Activated CD4-positive, alpha-beta memory T cell treated with anti-CD3 and anti-CD28 coated beads for 36 hours (primary cell): ENCODE measurements around the gene MRI1. TPM values are rescaled to one million over a fixed set of nuclear protein-coding genes. Genes with fewer than 3 reads are reported as not detected.

Experiments
- CTCF ChIA-PET: fragments of 350-600 bp; sonication (Branson Sonifier 250); formaldehyde crosslinking; loops from one replicate; lab custom pipeline; 2021; ENCODE audit warnings: antibody characterized with exemption, inconsistent platforms; lab: Charles Lee
- POLR2A ChIA-PET: fragments of 350-600 bp; sonication (Branson Sonifier 250); formaldehyde crosslinking; loops from one replicate; lab custom pipeline; 2021; ENCODE audit warnings: antibody characterized with exemption; lab: Charles Lee
- DNase-seq: peaks from one replicate; pipeline ENCODE4 v3.0.0-alpha.2; 2020
- H3K27ac Mint-ChIP-seq: one replicate; pipeline ENCODE4 v1.8.0; 2021; ENCODE audit warnings: mixed read lengths
- H3K27me3 Mint-ChIP-seq: one replicate; pipeline ENCODE4 v1.8.0; 2021; ENCODE audit warnings: mixed read lengths
- H3K36me3 Mint-ChIP-seq: one replicate; pipeline ENCODE4 v1.8.0; 2021; ENCODE audit warnings: mixed read lengths
- H3K4me1 Mint-ChIP-seq: one replicate; pipeline ENCODE4 v1.8.0; 2021; ENCODE audit warnings: low read depth, mixed read lengths
- H3K4me3 Mint-ChIP-seq: one replicate; pipeline ENCODE4 v1.8.0; 2021; ENCODE audit warnings: mild to moderate bottlenecking, mixed read lengths
- H3K9me3 Mint-ChIP-seq: one replicate; pipeline ENCODE4 v1.8.0; 2021; ENCODE audit warnings: mixed read lengths
- intact Hi-C: fragments of 100-400 bp; cut with micrococcal nuclease; formaldehyde crosslinking; loops from one replicate; pipeline ENCODE4 v1.15.1; 2023
- total RNA-seq, 2 experiments: library from RNA; stranded (reverse); gene quantifications; one replicate each; pipeline ENCODE4 v1.2.3, GENCODE V29; 2021

MRI1 gene
- total RNA-seq, 2 experiments from 2014 or later: 17.7 to 19.3 TPM

DNA sequence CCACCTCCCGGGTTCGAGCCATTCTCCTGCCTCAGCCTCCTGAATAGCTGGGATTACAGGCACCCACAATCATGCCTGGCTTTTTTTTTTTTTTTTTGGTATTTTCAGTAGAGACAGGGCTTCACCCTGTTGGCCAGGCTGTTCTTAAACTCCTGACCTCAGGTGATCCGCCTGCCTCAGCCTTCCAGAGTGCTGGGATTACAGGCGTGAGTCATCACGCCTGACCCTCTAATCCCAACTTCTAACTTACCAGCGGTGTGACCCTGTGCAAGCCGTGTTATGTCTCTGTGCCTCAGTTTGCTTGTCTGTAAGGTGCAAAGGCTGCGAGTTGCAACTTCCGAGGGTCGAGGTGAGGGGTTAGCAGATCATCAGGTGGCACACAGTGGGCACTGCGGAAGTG is 48.2 kb downstream of the MRI1 start:
- CTCF ChIA-PET: interaction anchor here (0.6 to 1.2 kb wide), 3 partner anchors 39 to 668 kb away, joined by 3 read pairs; no protein-coding TSS in a partner anchor
- H3K4me3 Mint-ChIP-seq: no peak overlapping the region
- no peaks in the 10 kb centered on the region for H3K9me3 Mint-ChIP-seq
- H3K36me3 Mint-ChIP-seq: peaks cover 11% of the 10 kb centered on the region
- no peaks in the 10 kb centered on the region for H3K4me1 Mint-ChIP-seq
- H3K27ac Mint-ChIP-seq: no peak overlapping the region
- intact Hi-C loops: no loop called here
- no peak for DNase-seq
- no peaks in the 10 kb centered on the region for H3K27me3 Mint-ChIP-seq
- POLR2A ChIA-PET: no interaction called here

GRCh38 chr19:13813147-13813546 is 48.8 kb downstream of the MRI1 start:
- H3K27me3 Mint-ChIP-seq: no peaks in the 10 kb centered on the region
- no peaks in the 10 kb centered on the region for H3K4me1 Mint-ChIP-seq
- no peaks in the 10 kb centered on the region for H3K9me3 Mint-ChIP-seq
- DNase-seq: no peak
- intact Hi-C loops: no loop called here
- H3K4me3 Mint-ChIP-seq: no peak overlapping the region
- no peak overlapping the region for H3K27ac Mint-ChIP-seq
- ChIA-PET POLR2A (no interaction called here), CTCF (interaction anchor here (1.1 kb wide), 1 partner anchor 39 kb away, joined by 3 read pairs; no protein-coding TSS in a partner anchor)
- H3K36me3 Mint-ChIP-seq: peaks cover 11% of the 10 kb centered on the region

DNA sequence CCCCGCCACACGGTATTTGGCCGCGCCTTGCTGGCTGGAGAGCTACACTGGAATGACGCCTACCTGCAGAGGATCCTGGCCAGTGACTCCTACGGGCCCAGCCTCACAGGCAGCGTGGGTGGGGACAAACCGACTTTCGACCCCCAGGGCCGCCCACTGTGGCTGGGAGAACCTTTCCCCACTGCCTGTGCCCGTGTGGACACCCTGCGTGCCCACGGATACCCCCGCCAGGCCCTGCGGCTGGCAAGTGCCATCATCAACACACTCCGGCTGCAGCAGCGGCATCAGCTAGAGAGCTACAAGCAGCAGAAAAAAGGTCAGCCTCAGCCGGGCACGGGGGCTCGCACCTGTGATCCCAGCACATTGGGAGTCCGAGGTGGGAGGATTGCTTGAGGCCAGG is 50.2 kb downstream of the MRI1 start:
- CTCF ChIA-PET: no interaction called here
- Mint-ChIP-seq H3K9me3 (no peaks in the 10 kb centered on the region), H3K27me3 (no peaks in the 10 kb centered on the region), H3K4me1 (no peaks in the 10 kb centered on the region), H3K36me3 (peaks cover 12% of the 10 kb centered on the region), H3K27ac (no peak overlapping the region), H3K4me3 (no peak overlapping the region)
- POLR2A ChIA-PET: no interaction called here
- intact Hi-C loops: no loop called here
- no peak for DNase-seq

DNA sequence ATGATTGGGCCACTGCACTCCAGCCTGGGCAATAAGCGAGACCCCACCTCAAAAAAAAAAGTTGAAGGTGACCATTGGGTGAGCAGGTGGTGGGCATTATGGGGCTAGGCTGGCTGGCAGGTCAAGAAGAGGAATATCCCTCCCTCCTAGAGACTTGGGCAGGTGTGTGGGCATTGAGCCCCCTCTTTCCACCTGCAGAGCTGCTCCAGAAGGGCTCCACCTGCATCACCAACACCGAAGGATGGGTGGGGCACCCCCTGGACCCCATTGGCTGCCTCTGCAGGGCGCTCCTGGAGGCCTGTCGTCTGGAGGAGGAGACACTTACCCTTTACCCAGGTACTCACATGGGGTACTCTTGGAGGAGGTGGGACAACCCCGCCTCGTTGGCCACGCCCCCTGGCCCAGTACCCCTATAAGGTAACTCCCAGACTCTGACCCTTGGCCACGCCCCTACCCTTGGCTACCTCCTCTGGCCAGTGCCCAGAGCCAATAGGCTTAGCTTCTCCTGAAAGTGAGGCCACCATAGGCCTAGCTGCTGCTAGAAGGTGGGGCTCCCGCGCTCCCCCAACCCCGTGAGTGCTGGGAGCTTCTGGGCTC is 52.8 kb downstream of the MRI1 start:
- Mint-ChIP-seq H3K4me1 (no peaks in the 10 kb centered on the region), H3K36me3 (peaks cover 12% of the 10 kb centered on the region), H3K27me3 (no peaks in the 10 kb centered on the region), H3K4me3 (no peak overlapping the region), H3K9me3 (no peaks in the 10 kb centered on the region), H3K27ac (no peak overlapping the region)
- intact Hi-C loops: no loop called here
- CTCF ChIA-PET: interaction anchor here (1.0 kb wide), 1 partner anchor 45 kb away, joined by 3 read pairs; no protein-coding TSS in a partner anchor
- no peak for DNase-seq
- POLR2A ChIA-PET: no interaction called here

DNA sequence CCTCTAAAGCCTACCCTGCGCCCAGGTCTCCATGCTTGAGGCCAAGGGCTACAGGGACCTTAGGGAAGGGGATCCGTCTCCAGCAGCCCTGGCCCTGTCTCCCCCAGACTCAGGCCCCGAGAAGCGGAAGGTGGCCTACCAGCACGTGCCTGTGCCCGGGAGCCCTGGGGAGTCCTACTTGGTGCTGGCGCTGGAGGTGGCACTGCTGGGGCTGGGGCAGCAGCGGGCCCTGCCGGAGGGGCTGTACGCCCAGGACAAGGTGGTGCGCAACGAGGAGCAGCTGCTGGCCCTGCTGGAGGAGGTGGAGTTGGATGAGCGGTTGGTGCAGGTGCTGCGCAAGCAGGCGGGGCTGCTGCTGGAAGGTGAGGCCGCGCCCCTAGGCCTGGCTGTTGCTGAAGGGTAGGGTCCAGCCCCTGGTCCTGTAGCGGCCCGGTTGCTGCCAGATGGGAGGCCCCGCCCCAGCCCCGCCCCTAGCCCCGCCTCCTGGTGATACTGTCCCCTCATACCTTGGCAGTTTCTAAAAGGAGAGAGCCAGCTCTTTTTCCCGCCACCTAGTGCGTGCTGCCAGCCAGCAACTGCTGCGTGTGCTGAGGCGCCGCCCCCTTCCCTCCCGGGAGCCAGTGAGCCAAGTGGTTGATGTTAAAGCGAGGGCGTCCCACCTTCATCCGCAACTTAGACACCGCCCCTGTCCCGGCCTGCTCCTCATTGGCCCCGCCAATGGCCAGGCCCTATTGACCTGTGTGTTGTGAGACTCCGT is 53.5 kb downstream of the MRI1 start:
- ChIA-PET CTCF (interaction anchor here (1.0 kb wide), 1 partner anchor 44 kb away, joined by 3 read pairs; no protein-coding TSS in a partner anchor), POLR2A (no interaction called here)
- peak; percentile 35 for DNase-seq
- no peaks in the 10 kb centered on the region for H3K27me3 Mint-ChIP-seq
- no peaks in the 10 kb centered on the region for H3K4me1 Mint-ChIP-seq
- intact Hi-C loops: no loop called here
- no peaks in the 10 kb centered on the region for H3K9me3 Mint-ChIP-seq
- no peak overlapping the region for H3K27ac Mint-ChIP-seq
- H3K4me3 Mint-ChIP-seq: no peak overlapping the region
- peaks cover 12% of the 10 kb centered on the region for H3K36me3 Mint-ChIP-seq

GRCh38 chr19:13819238-13819637 is 54.9 kb downstream of the MRI1 start:
- POLR2A ChIA-PET: no interaction called here
- CTCF ChIA-PET: no interaction called here
- Mint-ChIP-seq H3K4me1 (no peaks in the 10 kb centered on the region), H3K27me3 (no peaks in the 10 kb centered on the region), H3K4me3 (no peak overlapping the region), H3K36me3 (peaks cover 4% of the 10 kb centered on the region), H3K9me3 (no peaks in the 10 kb centered on the region), H3K27ac (no peak overlapping the region)
- no peak for DNase-seq
- intact Hi-C loops: no loop called here

DNA sequence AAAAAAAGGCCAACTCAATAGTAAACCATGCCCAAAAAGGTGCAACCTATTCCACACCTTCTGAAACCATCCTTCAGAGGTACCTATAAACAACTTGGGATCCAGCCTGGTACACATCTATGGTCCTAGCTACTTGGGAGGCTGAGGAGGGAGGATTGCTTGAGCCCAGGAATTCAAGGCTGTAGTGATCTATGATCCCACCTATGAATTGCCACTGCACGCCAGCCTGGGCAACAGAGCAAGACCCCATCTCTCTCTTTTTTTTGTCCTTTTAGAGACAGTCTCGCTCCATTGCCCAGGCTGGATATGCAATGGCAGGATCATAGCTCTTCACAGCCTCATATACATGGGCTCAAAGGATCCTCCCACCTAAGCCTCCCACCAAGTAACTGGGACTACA is 57.0 kb downstream of the MRI1 start:
- H3K9me3 Mint-ChIP-seq: no peaks in the 10 kb centered on the region
- CTCF ChIA-PET: interaction anchor here (0.7 kb wide), 2 partner anchors 40 to 209 kb away, joined by 3 to 4 read pairs; no protein-coding TSS in a partner anchor
- H3K4me3 Mint-ChIP-seq: no peak overlapping the region
- DNase-seq: no peak
- H3K27me3 Mint-ChIP-seq: no peaks in the 10 kb centered on the region
- peaks cover 2% of the 10 kb centered on the region for H3K4me1 Mint-ChIP-seq
- no peak overlapping the region for H3K27ac Mint-ChIP-seq
- intact Hi-C loops: no loop called here
- peaks cover 7% of the 10 kb centered on the region for H3K36me3 Mint-ChIP-seq
- POLR2A ChIA-PET: no interaction called here

- ChIA-PET POLR2A (no interaction called here), CTCF (interaction anchor here (0.6 to 2.0 kb wide), 2 partner anchors 13 to 38 kb away, joined by 5 read pairs; no protein-coding TSS in a partner anchor)
- intact Hi-C loops: no loop called here
- no peak overlapping the region for H3K27ac Mint-ChIP-seq
- H3K36me3 Mint-ChIP-seq: peaks cover 6% of the 10 kb centered on the region
- H3K27me3 Mint-ChIP-seq: no peaks in the 10 kb centered on the region
- no peak overlapping the region for H3K4me3 Mint-ChIP-seq
- DNase-seq: no peak
- no peaks in the 10 kb centered on the region for H3K9me3 Mint-ChIP-seq
- peaks cover 2% of the 10 kb centered on the region for H3K4me1 Mint-ChIP-seq
These were observed 58.9 kb downstream of the MRI1 start for GRCh38 chr19:13823256-13823655.

Other genes with a start within 250 kb of the MRI1 start
- 100 to 1,000 TPM; 124 to 142 TPM for gene C19orf53, start 9.9 kb downstream of the MRI1 start, total RNA-seq
- gene ZSWIM4, start 30.9 kb downstream of the MRI1 start, total RNA-seq: 10 to 100 TPM in 1 of 2 experiments, 1 to 10 TPM in 1; 9.2 to 10.2 TPM
- gene NANOS3, start 112.6 kb downstream of the MRI1 start, total RNA-seq: 1 to 10 TPM; 1.1 to 2.7 TPM
- gene BRME1, start 141.6 kb downstream of the MRI1 start, total RNA-seq: 1 to 10 TPM; 7.7 to 9.0 TPM
- 10 to 100 TPM; 25.8 to 31.0 TPM for gene CC2D1A, start 141.7 kb downstream of the MRI1 start, total RNA-seq
- under 1 TPM; 0.34 to 0.50 TPM for gene PODNL1, start 173.9 kb downstream of the MRI1 start, total RNA-seq
- gene DCAF15, start 188.0 kb downstream of the MRI1 start, total RNA-seq: 10 to 100 TPM; 67.0 to 72.0 TPM
- gene RFX1, start 241.8 kb downstream of the MRI1 start, total RNA-seq: 10 to 100 TPM; 14.4 to 15.2 TPM